Measurements from ENCODE around the gene CLCN3.
"Not testable (repeated sequence)": the region's sequence is repeated elsewhere in the genome, so short reads cannot be mapped to it uniquely, and the experiment has no call there.

CLCN3 gene

GRCh38 chr4:169665046-169665737, 44.8 kb downstream of the CLCN3 start:
- TF ChIP-seq CTCF (IDR thresholded peaks at IDR 0.05; ENCODE audit: low read depth, low read length, missing control alignments), result no peak
- no peaks in the 10 kb centered on the region for H3K27me3 ChIP-seq (replicated peaks)
- no peak overlapping the region for H3K4me3 ChIP-seq (ENCODE audit: low read depth, low read length)
- H3K27ac ChIP-seq, result no peak overlapping the region
- in situ Hi-C loops (cut with HindIII; ENCODE audit: low pct_ligation_motif_present, low sequenced_read_pairs), result no loop called here
- DNase-seq, result no peak
- no peaks in the 10 kb centered on the region for H3K36me3 ChIP-seq (replicated peaks)

- no peaks in the 10 kb centered on the region for H3K27me3 ChIP-seq (replicated peaks)
- no peak for TF ChIP-seq CTCF (IDR thresholded peaks at IDR 0.05; ENCODE audit: low read depth, low read length, missing control alignments)
- H3K36me3 ChIP-seq (replicated peaks), result no peaks in the 10 kb centered on the region
- in situ Hi-C loops (cut with HindIII; ENCODE audit: low pct_ligation_motif_present, low sequenced_read_pairs), result no loop called here
- H3K27ac ChIP-seq, result no peak overlapping the region
- DNase-seq, result no peak
- no peak overlapping the region for H3K4me3 ChIP-seq (ENCODE audit: low read depth, low read length)
Observed at GRCh38 chr4:169668069-169668721, 47.8 kb downstream of the CLCN3 start.

GRCh38 chr4:169675825-169676224, 55.4 kb downstream of the CLCN3 start:
- H3K4me3 ChIP-seq (ENCODE audit: low read depth, low read length), result no peak overlapping the region
- H3K27ac ChIP-seq, result no peak overlapping the region
- TF ChIP-seq CTCF (IDR thresholded peaks at IDR 0.05; ENCODE audit: low read depth, low read length, missing control alignments), result no peak
- H3K27me3 ChIP-seq (replicated peaks), result no peaks in the 10 kb centered on the region
- DNase-seq, result no peak
- in situ Hi-C loops (cut with HindIII; ENCODE audit: low pct_ligation_motif_present, low sequenced_read_pairs), result no loop called here
- no peaks in the 10 kb centered on the region for H3K36me3 ChIP-seq (replicated peaks)

GRCh38 chr4:169677150-169677748, 56.9 kb downstream of the CLCN3 start:
- no peak for DNase-seq
- Histone ChIP-seq H3K4me3 (ENCODE audit: low read depth, low read length) (no peak overlapping the region), H3K27ac (no peak overlapping the region), H3K27me3 (replicated peaks) (no peaks in the 10 kb centered on the region), H3K36me3 (replicated peaks) (no peaks in the 10 kb centered on the region)
- in situ Hi-C loops (cut with HindIII; ENCODE audit: low pct_ligation_motif_present, low sequenced_read_pairs), result no loop called here
- no peak for TF ChIP-seq CTCF (IDR thresholded peaks at IDR 0.05; ENCODE audit: low read depth, low read length, missing control alignments)

- H3K27me3 ChIP-seq (replicated peaks); H3K27ac ChIP-seq; in situ Hi-C loops (cut with HindIII; ENCODE audit: low pct_ligation_motif_present, low sequenced_read_pairs); H3K4me3 ChIP-seq (ENCODE audit: low read depth, low read length); H3K36me3 ChIP-seq (replicated peaks); DNase-seq: not testable (repeated sequence)
Observed at GRCh38 chr4:169678486-169678885, 58.1 kb downstream of the CLCN3 start.

DNA sequence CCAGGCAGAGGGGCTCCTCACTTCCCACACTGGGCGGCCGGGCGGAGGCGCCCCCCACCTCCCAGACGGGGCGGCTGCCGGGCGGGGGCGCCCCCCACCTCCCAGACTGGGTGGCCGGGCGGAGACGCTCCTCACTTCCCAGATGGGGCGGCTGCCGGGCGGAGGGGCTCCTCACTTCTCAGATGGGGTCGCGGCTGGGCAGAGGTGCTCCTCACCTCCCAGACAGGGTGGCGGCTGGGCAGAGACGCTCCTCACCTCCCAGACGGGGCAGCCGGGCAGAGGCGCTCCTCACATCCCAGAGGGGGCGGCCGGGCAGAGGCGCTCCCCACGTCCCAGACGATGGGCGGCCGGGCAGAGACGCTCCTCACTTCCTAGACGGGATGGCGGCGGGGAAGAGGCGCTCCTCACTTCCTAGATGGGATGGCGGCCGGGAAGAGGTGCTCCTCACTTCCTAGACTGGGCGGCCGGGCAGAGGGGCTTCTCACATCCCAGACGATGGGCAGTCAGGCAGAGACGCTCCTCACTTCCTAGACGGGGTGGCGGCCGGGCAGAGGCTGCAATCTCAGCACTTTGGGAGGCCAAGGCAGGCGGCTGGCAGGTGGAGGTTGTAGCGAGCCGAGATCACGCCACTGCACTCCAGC, 58.7 kb downstream of the CLCN3 start:
- DNase-seq; H3K27me3 ChIP-seq (replicated peaks); H3K4me3 ChIP-seq (ENCODE audit: low read depth, low read length); in situ Hi-C loops (cut with HindIII; ENCODE audit: low pct_ligation_motif_present, low sequenced_read_pairs); H3K27ac ChIP-seq; H3K36me3 ChIP-seq (replicated peaks): not testable (repeated sequence)
